Measurements from ENCODE around the gene ANKRD36C. TPM values are rescaled to one million over a fixed set of nuclear protein-coding genes. Genes with fewer than 3 reads are reported as not detected.
"Not testable (repeated sequence)": the region's sequence is repeated elsewhere in the genome, so short reads cannot be mapped to it uniquely, and the experiment has no call there.

Gene ANKRD36C
- total RNA-seq, result 109 TPM

DNA sequence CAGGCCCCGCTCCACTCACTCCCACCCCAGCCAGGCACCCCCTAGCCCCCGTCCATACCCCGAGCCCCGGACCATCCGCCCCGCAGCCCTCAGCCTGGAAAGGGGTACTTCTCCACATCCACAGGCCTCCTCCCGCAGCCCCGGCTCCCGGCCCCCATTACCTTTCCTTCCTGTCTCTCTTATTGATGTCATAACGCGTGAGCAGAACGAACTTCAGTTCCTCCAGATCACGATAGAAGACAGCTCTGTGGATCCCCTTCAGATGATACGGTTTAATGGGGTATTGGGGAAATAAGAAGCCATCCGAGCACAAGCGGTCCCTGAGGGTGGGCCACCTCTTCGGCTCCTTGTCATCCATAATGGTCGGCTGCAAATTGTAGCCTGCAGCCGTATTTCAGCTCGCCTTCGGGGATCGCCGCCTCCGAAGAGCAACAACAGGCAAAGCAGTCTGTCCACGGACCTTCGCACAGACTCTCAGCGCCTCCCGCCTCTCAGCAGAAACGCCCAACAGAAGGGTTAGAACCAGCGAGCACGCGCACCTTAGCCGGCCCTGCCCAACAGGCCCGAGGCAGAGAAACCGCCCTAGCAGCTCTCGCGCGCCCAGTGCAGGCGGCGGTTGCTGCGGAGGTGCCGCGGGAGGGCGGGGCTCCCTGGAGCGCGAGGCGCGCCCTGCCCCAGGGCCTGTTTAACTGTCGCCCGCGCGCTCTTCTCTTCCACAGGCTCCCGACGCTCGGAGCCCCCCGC, at the start of gene ANKRD36C:
Gene ANKRD36C, minus strand, starts transcription at position 474 of the 744 bp plus-strand sequence. Its CDS starts 116 bp downstream, at position 358.
- DNase-seq, result not testable (repeated sequence)

DNA sequence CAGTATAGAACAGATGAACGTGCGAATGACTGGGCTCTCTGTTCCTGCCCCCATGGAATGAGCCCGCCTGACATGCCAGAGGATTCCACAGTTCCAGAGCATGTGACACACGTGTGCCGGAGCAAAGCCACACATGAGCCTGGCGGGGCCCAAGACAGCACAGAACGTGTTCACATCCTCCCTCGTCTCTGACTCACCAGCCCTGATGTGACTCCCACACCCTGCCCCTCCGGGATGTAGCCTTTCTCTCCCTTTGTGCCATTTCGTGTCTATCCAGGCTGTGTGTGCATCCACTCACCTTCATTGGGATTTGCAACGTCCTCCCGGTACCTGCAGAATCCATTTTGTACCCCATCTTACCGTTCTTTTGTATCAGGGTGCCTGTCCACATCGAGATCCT, 43.9 kb upstream of the ANKRD36C start:
- not testable (repeated sequence) for DNase-seq

DNA sequence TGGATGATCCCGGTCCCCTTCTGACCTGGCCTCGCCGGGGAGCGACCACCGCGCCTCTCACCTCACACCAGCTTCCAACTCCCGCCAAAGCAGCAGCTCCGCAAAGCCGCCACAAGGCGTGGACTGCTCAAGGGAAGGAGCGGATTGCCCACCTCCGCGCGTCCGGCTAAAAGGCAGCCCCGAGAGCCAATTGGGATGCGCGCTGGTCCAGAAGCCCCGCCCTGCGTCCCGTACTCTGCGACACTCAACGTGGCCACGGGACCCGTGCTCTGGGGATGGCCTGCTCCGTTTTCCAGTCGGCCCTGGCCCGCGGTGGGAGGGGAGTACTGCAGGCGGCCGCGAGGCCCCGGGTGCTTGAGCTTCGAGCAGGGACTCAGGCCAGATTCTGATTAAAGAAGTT, 43.2 kb upstream of the ANKRD36C start, which contains the start of gene GPAT2:
Gene GPAT2, minus strand, starts transcription at position 125 of the 400 bp plus-strand sequence. CDS start 2,557 bp downstream, outside the sequence.
- DNase-seq, result not testable (repeated sequence)

DNA sequence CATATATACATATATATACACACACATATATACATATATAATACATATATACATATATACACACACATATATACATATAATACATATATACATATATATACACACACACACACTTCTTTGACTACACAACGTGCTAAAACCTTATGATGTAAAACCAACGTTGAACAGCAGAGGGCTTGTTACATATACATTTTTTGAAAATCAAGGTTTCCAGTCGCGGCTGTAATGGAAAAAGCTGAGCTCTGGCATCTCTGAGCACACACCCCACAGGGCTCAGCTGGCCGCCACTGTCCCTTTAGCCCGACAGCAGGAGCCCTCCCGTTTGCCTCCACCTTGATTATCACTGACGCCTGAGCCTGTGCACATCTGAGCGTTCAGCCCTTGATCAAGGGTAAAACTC, 42.4 kb upstream of the ANKRD36C start:
- not testable (repeated sequence) for DNase-seq

DNA sequence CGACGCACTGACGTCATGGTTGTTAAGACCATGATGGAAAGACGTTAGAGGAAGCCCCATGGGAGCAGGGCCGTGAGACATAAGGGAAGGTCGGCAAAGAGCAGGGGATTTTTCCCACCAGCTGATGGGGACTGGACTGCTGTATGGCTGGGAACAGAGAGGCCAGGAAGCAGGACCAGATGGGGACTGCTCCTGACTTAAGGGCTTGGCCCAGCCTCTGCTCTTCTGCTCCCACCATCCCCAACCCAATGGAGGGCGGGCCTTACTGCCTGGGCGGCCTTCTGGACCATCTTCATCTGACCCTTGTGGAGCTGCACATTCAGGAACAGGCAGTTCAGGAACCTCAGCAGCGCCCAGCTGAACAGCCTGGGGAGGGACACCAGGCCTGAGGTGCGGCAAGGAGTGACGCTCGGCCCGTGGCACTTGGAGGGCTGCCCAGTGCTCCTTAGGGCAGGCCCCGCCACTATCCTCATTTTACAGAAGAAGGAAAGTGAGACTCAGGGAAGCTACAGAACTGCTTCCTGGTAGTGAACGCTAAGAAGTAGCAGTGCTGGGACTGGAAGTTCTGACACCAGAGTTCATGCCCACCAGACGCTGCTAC, 36.2 kb upstream of the ANKRD36C start:
- not testable (repeated sequence) for DNase-seq

DNA sequence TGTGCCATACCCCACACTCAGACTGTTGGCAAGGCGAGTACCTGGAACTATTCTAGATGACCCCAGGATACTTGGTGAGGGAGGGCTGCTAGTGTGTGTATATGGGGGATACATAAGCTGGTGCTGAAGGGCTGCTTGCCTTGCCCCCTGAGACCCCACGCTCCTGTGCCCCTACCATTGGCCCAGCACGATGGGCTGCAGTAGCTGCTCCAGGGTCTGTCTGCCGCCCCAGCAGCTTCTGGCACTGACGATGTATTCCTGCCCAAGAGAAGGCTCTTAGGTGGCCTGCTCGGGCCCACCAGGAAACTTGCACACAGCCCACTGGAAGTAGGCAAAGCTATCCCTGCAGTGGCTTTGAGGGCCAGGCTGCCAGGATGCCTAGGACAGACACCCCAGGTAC, 34.1 kb upstream of the ANKRD36C start:
- not testable (repeated sequence) for DNase-seq

DNA sequence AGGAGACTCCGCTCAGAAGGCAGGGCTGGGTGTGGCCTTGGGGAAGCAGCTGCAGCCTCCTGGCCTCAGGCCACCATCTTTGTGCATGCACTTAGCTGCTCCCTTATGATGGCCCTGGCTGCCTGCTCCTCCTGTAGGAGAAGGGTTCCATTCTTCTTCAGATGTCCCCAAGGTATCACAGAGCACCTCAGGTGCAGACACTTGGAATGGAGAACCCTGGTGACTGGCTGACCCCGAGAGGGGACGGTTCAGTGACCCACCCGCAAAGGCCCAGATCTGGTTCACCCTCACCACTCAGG, 33.5 kb upstream of the ANKRD36C start:
- no peak for DNase-seq

DNA sequence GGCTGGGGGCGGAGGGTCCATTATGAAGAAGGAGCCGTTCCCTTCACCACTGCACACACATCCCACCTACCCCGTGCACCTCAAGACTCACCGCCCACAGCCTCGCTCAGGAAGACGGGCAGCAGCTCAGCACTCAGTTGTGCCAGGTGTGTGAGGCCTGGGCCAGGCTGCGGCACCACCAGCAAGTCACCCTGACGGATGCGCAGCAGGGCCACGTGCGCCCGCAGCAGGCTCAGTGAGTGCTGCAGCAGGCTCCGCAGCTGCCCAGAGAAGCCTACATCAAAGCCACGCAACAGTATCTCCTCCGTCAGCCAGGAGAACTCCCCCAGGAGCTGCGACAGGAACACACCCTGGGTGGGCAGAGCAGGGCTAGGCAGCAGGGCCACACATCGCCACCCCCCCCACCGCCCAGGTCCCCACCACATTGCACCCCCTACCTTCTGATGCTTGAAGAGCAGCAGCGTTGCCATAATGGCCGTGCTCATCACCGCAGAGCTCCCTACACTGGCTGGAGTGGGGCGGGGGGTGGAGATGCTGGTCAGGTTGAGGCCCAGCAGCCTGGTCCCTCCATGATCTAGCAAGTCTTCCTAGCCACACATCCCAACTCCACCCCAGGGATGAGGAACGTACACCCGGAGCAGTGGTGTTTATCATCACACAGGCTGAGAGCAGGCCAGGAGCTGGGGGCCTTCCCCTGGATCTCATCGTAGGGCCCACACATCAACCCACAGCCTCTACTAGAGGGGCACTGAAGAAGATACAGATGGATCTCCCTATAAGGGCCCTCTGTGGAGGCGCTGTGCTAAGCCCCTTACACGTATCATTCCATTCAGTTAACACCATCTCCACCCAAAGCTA, 32.9 kb upstream of the ANKRD36C start:
- DNase-seq, result no peak

DNA sequence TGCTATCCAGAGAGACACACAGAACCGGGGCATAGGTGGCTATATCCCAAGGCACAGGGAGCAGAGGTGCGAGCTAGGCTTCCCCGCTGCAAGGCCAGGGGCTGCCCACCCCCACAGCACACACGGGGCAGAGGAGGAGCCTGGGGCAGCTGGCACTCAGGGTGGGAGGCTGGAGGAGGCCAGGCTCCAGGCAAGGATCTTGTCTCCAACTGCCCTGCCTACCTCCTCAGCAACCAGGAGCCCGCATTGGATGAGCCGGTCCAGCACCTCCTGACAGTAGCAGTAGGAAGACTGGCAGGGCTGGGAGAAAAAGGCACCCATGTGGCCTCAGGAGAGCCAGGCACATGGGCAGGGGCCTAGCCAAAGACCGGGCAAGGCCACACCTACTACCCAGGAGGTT, 32.1 kb upstream of the ANKRD36C start:
- DNase-seq, result not testable (repeated sequence)

DNA sequence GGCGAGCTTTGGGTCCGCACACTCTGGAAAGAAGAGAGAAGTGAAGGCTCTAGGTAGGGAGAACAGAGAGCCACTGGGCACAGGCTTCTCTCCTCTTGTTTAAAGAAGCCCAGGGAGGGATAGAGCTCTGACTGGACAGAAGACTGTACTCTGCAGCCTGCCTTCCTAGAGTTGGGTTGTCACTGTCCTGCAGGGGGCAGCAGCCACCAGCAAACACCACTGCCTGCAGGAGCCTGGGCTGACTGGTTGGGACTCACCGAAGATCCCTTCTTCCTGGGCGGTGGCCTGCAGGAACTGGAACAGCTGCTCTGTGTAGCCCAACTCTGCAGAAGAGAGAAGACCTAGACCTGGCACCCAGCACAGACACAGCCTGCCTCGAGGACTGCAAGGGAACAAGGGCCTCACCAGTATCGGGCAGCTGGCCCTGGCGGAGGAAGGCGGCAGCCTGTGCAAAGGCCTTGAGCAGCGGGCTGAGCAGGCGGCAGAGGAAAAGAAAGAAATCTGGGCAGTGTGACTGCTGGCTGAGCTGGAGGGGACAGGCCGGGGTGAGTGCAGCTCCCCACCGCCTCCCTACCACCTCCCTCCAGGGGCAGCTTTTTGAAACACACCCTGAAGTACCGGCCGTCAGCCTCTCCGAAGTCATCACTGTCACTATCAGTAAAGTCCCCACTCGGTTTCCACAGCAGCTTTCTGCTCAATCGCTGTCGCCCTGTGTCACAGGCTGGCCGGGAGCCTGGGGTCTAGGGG, 31.2 kb upstream of the ANKRD36C start:
- not testable (repeated sequence) for DNase-seq

DNA sequence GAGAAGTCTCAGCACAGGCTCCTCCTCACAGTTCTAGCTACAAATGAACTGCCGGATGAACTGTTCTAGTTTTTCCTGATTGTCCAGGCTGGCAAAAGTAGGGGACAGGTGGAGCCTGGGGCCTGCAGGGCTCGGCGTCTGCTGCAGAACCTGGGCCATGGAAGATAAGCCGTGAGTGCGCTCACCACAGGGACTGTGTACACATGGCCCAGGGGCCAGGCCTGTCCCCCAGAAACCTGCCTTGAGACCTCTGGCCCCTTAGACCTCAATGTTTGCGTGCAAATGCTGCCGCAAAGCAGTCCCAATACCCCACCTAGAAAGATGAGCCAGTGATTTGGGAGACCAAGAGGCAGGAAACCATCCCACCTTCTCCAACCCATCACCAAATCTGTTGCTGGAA, 30.5 kb upstream of the ANKRD36C start:
- DNase-seq, result not testable (repeated sequence)

DNA sequence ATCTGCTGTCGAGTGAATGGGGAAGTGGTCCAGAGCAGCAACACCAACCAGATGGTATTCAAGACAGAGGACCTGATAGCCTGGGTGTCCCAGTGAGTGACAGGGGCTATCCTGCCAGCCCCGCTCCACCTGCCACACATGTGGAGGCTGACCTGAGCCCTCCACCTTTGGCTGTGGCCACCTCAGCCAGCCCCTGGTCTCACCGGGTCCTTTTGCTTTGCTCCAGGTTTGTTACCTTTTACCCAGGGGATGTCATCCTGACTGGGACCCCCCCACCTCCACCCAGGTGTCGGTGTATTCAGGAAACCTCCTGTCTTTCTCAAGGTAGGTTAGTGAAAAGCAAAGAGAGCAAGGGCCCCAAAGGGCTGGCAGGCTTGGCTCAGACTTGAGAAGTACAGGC, 29.5 kb upstream of the ANKRD36C start:
- not testable (repeated sequence) for DNase-seq

DNA sequence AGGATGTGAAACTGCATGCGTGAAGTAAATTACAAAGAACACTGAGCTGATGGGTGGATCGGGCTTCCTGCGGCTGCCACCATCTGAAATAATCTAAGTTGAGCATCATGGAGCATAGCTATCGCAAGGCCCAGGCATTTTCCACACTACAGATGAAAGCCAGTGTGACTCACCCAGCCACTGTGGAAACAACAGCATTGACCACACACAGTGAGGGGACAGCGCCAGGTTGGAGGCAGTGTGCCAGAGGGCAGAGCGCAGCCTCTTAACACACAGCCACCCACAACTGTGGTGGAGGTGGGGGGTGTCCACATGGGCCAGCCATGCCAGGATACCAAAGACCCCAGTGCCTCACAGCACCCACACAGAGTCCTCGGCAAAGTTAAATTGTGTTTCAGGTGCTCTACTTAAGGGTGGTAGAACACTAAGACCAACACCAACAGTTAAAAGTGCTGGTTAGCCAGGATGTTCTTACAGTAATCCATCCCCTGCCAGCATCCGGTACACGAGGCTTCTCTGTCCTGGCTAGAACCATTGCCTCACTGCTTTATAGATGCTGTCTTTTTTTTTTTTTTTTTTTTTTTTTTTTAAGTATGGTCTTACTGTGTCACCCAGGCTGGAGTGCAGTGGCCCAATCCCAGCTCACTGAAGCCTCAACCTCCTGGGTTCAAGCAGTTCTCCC, 28.4 kb upstream of the ANKRD36C start:
- DNase-seq, result not testable (repeated sequence)

DNA sequence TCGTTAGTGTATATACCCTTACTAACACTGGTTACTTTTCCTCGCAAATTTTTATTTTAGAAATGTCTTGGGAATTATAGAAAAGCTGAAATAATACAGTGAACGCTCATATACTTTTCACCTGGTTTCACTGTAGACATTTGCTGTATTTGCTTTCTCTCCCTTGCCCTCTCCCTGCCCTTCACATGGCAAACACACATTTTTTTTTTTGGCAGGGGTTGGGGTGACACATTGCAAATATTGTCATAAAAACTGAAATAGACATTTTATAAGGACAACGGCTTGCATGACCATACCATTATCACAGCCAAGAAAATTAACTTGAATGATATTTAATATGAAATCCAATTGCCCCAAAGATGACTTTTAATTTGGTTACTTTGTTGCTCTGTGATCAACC, 24.7 kb upstream of the ANKRD36C start:
- not testable (repeated sequence) for DNase-seq

DNA sequence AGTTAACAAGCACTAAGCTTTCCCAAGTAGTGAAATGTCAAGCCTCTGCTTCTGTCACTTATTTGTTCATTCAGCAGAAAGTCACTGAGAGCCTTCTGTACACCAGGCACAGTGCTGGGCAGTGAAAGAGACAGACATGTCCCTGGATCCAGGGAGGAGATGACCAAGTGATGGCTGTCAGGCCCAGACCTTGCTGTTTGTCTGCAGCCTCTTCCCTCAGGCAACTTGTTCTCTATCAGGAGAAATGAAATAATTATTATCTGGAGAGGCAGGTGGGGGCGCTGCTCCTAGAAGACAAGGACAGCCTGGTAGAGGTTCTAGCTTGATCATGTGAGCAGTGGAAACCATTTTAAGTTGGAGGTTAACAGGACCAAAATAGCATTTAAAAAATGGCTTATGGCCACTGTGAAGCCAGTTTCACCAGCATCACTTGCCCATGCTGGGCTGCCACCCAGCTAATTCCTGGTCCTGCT, 21.2 kb upstream of the ANKRD36C start:
- DNase-seq, result not testable (repeated sequence)

DNA sequence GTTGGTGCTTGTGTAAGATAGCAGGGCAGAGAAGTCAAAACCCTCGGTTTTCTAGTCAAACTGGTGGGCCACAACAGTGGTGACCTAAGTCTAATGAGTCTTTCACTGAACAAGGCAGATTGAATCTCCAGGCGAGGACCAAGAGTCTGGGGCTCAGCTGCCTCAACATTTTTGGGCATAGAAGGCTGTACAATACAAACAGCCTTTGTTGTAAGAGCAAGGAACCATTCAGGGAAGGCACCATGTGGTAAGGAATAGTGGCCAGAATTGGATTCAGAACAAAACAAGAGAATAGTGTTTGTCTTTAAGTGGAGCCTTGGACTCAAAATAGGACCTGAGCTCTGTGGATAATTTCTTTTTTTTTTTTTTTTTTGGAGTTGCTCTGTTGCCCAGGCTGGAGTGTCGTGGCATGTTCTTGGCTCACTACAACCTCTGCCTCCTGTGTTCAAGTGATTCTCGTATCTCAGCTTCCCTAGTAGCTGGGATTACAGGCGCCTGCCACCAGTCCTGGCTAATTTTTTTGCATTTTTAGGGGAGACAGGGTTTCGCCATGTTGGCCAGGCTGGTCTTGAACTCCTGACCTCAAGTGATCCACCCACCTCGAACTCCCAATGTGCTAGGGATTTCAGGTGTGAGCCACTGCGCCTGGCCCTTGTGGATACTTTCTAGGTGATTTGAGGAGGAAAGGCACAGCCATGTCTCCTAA, 20.6 kb upstream of the ANKRD36C start:
- DNase-seq, result not testable (repeated sequence)

DNA sequence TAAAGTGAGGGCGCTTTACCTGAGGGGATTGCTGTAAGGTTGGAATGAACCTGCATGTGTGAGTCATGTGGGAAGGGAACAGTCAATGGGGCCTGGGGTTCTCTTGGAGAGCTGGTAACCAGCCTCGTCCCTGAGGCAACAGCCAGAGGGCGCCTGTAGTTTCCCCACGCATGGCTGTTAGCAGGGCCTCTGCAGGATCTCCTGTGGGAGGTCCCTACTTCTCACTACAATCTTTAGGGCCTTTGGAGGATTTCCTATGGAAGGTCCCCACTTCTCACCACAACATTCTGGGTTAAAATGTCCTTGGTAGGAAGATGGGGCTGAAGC, 19.5 kb upstream of the ANKRD36C start:
- DNase-seq, result not testable (repeated sequence)

DNA sequence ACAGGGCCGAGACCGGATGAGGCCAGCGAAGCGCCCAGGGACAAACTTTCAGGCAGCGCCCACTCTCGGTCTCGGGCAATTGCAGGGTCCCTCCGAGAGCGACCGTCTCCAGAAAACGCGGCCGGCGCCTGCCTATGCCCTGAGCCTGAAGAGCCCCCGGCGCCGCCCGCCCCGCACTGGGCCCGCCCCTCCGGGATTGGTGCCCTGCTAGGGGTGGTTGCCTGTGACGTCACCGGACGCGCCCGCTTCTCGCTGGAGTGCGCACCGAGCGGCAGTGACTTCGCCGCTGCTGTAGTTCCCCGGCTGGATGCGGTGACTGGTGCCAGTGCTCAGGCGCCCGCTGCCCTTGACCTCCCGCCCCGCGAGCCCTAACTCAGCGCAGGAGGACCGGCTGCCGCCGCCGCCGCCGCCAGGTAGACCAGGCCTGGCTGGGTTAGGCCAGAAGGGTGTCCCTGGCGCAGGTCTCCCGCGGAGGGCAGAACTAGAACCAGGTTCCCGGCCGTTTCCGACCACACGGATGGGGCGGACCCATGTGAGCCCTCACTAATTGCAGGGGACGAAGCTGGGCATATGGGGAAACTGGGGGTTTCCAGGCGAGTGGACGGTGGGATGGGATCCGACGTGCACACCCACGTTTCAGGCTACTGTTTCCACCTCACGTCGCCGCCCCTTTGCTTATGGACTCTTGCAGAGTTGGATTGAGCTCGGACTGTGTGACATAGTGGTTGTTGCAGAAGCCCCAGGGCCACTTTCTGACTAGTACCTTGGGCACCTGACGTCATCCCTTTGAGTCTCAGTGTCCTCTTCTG, 18.9 kb upstream of the ANKRD36C start:
- DNase-seq, result not testable (repeated sequence)

DNA sequence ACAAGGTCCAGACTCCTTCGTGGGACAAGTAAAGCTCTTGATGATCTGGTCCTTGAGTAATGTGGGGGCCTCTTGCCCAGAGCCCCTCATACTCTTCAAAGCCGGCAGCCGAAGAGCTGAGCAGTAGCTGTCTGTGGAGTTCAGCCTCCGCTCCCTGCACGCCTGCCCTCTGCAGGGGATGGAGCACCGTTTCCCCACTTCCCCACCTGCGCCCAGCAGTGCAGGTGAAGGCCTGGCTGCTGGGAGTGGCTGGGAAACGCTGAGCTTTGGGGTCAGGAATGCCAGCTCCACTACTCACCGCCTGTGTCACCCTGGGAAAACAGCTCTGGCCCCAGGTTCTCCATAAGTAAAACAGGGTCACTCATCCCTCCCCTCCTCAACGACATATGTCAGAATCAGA, 18.2 kb upstream of the ANKRD36C start:
- not testable (repeated sequence) for DNase-seq

DNA sequence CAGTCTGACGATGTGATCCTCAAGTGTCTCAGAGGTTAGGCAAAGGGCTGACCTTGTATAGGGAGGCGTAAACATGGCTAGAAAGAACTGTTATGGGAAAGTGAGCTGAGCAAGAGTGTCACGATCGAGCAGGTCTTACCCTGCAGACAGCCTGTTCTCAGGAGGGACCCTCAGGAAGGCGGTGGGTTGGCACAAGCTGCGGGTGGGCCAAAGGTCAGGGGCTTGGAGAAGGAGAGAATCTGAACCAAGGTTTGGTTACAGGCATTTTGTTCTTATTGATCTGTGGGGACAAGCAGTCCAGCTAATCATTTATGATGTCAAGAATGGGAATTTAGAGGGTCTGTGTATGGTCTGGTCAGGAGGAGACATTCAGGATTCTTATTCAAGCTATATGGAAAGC, 16.4 kb upstream of the ANKRD36C start:
- not testable (repeated sequence) for DNase-seq
